Keratinocyte (primary cell): Measurements from ENCODE around the gene BEAN1.
"Not testable (repeated sequence)": the region's sequence is repeated elsewhere in the genome, so short reads cannot be mapped to it uniquely, and the experiment has no call there.

ENCODE experiments used
- EZH2 ChIP-seq: IDR thresholded peaks from one replicate; pipeline ENCODE4 v1.6.1; 2012; ENCODE audit warnings: inconsistent platforms, mild to moderate bottlenecking, low read length, moderate library complexity
- TF ChIP-seq, protein P1 (sequence below), 3 experiments: IDR thresholded peaks in 1 of 3; conservative IDR thresholded peaks in 1 of 3; optimal IDR thresholded peaks in 1 of 3; 2 replicates in 2 of 3; 3 replicates in 1 of 3; pipeline versions ENCODE3 to v1.5.1; 2011; ENCODE audit warnings: low read length in 3 of 3, mild to moderate bottlenecking in 3 of 3, moderate library complexity in 2 of 3, control low read depth in 1 of 3, inconsistent platforms in 1 of 3; ENCODE audit not compliant: insufficient read depth in 2 of 3; ENCODE audit errors: extremely low read depth in 1 of 3

DNA sequence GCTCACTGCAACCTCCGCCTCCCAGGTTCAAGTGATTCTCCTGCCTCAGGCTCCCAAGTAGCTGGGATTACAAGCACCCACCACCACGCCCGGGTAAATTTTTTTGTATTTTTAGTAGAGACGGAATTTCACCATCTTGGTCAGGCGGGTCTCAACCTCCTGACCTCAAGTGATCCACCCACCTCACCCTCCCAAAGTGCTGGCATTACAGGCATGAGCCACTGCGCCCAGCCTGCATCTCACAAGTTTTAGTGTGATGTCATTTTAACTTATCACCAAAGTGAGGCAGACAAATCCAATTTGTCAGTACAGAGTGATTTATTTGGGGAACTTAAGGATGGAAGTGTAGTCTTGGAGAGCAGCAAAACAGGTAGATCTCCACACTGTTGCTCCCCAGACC, 39.5 kb downstream of the BEAN1 start:
- TF ChIP-seq, protein P1, sequence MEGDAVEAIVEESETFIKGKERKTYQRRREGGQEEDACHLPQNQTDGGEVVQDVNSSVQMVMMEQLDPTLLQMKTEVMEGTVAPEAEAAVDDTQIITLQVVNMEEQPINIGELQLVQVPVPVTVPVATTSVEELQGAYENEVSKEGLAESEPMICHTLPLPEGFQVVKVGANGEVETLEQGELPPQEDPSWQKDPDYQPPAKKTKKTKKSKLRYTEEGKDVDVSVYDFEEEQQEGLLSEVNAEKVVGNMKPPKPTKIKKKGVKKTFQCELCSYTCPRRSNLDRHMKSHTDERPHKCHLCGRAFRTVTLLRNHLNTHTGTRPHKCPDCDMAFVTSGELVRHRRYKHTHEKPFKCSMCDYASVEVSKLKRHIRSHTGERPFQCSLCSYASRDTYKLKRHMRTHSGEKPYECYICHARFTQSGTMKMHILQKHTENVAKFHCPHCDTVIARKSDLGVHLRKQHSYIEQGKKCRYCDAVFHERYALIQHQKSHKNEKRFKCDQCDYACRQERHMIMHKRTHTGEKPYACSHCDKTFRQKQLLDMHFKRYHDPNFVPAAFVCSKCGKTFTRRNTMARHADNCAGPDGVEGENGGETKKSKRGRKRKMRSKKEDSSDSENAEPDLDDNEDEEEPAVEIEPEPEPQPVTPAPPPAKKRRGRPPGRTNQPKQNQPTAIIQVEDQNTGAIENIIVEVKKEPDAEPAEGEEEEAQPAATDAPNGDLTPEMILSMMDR (optimal IDR thresholded peaks at IDR 0.05 in 1 of 3, IDR thresholded peaks at IDR 0.05 in 1 of 3, conservative IDR thresholded peaks at IDR 0.05 in 1 of 3; ENCODE audit: extremely low read depth in 1 of 3, insufficient read depth in 2 of 3, low read length in 3 of 3), result not testable (repeated sequence)
- TF ChIP-seq EZH2, result not testable (repeated sequence)
